ENCODE data around the gene RGS3.
"Not testable (repeated sequence)": the region's sequence is repeated elsewhere in the genome, so short reads cannot be mapped to it uniquely, and the experiment has no call there.

Gene RGS3

GRCh38 chr9:113624721-113625120, 161.2 kb downstream of the RGS3 start:
- DNase-seq = no peak

- no peak for DNase-seq
These were observed 162.0 kb downstream of the RGS3 start for GRCh38 chr9:113625486-113625885.

DNA sequence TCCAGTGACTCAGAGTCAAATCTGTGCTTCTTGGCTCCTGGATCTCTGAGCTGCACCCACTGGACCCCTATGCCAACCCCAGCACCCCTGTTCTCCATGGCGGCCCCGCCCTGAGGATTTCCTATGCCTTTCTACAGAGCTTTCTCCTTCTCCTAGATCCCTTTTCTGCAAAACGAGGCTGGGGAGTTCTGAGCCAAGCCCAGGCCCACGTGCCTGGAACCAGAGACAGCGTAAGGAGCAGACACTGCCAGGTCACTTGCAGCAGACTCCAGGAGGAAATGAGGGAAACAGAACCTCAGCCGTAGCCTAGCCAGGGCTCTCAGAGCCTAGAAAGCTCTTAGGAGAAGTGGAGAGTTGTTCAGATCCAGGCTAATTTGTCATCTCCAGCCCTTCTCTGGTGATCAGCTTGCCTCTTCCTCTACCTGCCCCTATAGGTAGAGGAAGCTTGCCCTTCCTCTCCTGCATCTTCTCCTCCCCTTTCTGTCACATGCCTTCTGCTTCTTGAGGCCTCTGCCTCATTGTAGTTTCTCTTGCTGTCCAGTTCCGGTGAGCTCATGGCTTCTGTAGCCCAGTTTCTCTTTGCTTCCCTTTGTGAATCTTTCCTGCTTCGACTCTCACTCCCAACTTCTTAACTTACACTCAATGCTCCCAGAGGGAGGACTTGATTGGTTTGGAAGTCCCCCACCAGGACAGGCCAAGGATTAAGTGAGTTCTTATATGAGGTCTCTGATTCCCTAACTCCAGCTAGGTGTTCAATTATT, 163.4 kb downstream of the RGS3 start:
- DNase-seq = no peak

DNA sequence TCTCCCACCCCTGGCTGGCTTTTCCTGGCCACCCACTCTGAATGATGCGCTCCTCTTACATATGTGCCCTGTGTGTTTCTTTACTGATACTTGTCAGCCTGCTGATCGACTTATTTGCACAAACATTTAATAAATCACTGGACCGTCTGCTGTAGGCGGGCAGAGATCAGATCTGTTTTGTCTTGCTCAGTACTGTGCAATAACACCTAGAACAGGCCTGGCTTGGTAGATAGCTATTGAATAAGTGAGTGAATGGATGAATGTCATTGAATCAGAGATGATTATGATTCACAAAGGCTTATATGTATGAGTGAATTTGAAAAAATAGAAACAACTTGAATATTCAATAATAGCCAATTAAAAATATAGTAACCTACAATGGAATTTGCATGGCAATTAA, 165.1 kb downstream of the RGS3 start:
- DNase-seq = no peak

DNA sequence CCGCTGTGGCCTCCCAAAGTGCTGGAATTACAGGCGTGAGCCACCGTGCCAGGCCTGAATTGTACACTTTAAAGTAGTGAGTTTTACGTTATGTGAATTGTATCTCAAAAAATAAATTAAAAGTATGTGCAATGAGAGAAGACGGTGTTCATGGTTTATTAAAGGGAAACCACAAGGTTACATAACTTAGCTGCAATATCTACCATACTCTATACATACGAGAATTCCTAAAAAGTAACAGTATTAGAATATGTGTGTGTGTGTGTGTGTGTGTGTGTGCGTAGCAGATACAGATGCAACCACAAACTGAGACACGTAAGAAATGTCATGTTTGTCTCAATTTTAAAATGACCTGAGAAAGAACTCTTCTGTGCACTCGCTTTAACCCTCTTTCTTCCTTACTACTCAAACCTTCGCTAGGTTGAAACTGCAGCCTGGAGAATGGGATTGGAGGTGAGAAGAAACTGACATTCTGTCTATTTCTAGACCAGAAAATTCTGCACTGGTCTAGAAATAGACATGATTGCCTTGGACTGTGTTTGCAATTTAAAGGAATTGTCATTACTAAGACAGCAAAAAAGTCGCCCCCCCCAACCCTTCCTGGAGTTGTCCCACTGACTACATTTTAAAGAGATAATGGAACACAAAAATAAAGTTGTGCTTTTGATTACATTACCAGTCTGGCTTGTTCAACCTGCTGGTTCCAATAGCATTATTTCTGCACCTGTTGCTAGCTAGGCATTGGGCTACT, 167.0 kb downstream of the RGS3 start:
- DNase-seq = no peak

- DNase-seq = no peak
These were observed 167.7 kb downstream of the RGS3 start for GRCh38 chr9:113631137-113631765.

DNA sequence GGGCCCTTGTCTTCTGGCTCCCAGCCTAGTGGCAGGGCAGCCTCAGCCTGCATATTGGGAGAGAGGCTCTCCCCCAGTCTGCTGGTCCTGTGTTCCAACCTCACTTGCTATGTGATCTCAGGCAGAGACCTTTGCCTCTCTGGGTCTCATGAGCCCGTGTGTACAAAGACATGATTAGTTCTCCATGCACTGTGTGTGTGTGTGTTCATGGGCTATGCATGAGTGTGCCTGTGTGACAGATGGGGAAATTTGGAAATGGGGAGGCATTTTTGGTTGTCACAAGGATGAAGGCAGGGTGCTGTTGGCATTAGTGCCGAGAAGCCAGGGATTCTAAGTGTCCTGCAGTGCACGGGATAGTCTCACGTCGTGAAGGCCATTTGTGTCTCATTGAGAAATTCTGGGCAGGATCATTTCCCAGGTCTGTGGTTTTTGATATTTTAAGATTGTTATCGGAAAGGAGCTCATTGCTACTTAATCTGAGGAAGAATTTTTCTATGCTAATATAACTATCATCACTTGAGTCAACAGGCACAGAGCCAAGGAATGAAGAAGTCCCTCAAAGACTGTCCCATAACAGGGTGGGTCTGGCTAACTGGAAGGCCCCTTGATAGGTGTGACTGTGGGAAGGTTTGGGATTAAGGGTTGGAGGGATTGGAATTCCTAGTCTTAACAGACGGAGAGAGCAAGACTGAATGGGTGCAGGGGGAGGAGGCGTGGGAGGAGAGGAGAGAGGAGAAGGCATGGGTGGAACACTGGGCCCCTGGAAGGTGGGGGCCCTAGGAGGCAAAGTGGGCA, 168.5 kb downstream of the RGS3 start:
- no peak for DNase-seq

DNA sequence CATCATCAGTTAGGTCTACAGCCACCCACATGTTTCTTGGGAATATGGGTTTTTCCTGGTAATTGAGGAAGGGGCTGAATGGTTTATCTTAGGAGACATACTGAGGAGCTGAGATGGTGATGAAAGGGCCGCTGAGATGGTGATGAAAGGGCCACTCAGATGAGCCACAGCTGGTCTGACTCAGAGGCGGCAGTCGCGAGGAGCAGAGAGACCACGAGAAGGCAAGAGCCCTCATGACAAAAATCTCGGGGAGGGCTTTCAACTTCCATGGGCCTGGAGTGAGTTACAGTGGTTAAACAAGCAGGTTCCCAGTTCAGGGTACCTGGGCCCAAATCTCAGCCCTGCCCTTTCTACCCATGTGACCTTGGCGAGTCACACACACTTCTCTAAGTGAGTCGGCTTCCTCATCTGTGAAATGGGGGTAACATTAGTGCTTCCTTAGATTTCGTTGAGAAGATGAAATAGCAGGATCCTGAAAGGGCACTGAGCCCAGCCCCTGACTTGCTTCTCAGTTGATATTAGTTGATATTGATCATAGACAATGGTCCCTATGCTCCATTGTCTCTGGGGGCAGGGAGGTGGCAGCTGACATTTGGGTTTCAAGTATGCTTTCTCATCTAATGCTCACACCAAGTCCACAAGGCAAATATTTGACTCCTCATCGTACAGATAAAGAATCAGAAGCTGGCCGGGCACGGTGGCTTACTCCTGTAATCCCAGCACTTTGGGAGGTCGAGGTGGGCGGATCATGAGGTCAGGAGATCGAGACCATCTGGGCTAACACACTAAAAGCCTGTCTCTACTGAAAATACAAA, 169.5 kb downstream of the RGS3 start:
- DNase-seq = no peak

GRCh38 chr9:113633782-113634595, 170.5 kb downstream of the RGS3 start:
- DNase-seq = no peak

DNA sequence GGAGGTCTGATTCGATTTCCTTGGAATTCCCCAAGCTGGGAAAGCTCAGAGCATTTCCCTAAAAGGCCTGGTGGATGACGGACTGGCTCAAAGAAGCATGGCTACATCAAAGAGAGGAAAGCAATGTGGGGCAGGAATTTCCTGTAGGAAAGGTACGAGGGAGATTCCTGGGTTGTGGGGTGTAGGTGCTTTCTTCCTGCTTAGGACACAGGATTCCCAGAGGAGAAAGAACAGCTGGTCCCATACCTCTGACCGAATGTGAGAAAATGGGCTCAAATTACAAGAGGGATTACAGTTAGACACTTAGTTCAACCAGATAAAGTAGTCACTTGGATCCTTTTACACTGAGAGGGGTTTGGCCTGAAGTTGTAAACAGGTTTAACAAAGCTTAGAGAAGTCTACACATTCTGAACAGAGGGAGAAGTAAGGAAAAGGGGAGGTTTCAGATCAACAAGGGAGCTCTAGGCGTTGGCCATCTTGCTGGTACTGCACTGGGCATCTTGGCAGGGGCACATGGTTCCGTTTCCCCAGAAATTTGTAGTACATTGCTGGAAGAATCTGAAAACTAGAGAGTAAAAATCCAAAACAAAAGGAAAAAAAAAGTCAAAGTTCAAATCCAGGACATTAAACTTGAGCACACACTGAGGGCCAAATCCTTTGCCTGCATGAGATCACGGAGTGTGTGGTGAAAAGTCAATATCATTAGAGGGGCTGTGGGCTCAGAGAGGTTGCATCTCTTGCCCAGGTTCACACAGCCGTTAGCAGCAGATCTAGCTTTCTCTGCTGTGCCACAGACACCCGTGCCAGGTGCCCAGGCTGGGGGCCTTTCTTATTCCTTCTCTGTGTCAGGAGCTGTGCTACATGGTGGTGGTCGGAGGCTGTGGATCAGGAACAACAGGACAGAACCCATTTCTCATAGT, 171.3 kb downstream of the RGS3 start:
- no peak for DNase-seq

DNA sequence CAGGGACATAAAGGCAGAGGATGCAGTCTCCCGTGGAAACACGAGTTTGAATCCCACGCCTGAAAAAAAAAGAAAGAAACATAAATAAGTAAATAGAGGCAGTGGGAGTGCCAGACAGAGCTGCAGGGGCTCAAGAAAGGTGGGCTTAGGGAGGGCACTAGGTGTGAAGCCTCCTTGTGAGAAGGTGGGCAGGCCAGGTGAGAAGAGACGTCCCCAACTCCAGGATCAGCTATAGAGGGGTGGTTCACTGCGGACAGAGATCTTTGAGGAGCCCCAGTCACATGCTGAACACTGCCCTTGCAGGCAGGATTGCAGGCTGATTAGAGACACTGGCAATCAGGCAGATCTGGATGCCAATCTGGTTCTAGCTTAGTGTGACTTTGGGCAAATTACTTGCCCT, 172.1 kb downstream of the RGS3 start:
- no peak for DNase-seq

GRCh38 chr9:113636165-113636564, 172.6 kb downstream of the RGS3 start:
- no peak for DNase-seq

GRCh38 chr9:113636693-113637092, 173.2 kb downstream of the RGS3 start:
- DNase-seq = no peak

DNA sequence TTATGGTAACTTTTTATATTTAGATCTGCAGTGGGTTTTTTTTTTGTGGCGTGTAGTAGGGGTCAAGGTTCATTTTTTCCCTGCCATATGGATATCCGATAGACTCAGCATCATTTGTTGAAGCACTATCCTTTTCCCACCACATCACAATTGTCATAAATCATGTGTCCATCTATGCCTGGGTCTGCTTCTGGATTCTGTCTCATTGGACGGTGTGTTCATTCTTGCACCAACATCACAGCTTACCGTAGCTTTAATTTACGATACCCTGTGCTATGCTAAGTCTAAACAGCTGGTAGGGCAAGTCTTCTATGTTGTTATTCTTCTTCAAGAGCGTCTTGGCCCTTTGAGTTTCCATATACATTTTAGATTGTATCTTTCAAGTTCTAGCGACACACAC, 175.0 kb downstream of the RGS3 start:
- no peak for DNase-seq

DNA sequence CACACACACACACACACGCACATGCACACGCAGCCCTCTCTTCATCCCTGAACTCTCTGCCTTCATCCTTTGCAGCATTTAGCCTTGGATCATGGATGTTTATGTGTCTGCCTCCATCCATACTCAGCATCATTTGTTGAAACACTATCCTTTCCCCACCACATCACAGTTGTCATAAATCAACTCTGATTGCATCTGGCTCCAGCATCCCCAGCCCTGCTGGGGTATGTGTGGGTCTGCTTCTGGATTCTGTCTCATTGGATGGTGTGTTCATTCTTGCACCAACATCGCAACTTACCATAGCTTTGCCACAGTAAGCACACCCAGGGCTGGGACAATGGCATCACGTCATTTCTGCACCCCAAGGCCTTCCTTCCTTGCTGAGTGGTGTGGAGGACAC, 175.4 kb downstream of the RGS3 start:
- DNase-seq = no peak

DNA sequence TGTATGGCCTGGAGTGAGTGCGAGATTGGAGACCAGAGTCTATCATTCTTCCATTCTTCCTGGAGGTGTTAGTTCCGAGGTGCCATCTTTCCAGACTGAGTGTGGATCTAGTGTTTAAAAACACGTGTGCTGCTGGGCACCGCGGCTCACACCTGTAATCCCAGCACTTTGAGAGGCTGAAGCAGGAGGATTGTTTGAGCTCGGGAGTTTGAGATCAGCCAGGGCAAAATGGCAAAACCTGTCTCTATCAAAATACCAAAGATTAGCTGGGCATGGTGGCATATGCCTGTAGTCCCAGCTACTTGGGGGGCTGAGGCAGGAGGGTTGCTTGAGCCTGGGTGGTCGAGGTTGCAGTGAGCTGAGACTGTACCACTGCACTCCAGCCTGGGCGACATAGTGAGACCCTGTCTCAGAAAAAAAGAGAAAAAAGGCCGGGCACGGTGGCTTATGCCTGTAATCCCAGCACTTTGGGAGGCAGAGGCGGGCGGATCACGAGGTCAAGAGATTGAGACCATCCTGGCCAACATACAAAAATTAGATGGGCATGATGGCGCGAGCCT, 176.0 kb downstream of the RGS3 start:
- not testable (repeated sequence) for DNase-seq

- DNase-seq = no peak
These were observed 176.9 kb downstream of the RGS3 start for GRCh38 chr9:113640418-113640817.

DNA sequence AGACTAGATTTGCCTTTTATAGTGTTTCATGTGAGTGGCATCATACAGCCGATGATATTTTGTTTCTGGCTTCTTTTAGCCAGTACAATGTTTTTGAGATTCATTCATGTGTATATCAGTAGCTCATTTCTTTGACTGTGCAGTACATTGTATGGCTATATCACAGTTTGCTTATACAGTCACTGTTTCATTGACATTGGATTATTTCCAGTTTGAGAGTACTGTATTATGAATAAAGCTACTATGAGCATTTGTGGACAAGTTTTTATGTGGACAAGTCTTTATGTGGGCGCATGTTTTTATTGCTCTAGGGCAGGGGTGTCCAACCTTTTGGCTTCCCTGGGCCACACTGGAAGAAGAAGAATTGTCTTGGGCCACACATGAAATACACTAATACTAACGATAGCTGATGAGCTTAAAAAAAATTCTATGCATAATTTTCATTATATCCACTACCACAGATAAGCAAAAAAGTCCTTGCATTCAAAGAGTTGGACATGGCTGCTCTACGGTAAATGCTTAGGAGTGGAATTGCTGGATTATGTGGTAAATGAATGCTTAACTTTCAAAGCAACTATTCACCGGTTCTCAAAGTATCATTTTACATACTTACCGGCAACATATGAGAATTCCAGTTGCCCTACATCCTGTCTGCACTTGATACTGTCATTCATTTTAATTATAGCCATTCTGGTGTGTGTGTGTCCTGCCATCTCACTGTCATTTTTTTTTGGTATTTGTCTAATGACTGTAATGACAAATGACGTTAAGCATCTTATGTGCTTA, 177.8 kb downstream of the RGS3 start:
- no peak for DNase-seq

DNA sequence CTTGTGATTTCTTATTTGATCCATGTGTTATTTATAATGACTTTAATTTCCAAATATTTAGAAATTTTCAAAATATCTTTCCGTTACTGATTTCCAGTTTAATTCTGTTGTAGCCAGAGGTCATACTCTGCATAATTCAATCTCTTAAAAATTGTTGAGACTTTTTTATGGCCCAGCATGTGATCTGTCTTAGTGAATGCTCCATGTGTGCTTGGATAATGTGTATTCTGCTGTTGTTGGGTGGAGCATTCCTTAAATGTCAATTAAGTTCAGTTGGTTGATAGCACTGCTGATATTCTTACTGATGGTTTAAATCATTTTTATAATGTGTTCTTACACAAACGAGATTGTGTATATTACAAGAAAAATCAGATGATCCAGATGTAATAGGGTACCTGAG, 180.8 kb downstream of the RGS3 start:
- no peak for DNase-seq
